A673 (cell line): Measurements from ENCODE around the gene ZEB2. TPM values are rescaled to one million over a fixed set of nuclear protein-coding genes. Genes with fewer than 3 reads are reported as not detected.

ENCODE experiments used
- BruUV-seq: library from RNA; stranded (reverse); fragments of 400-500 nt; replicated peaks from 2 replicates; lab custom pipeline; 2021; lab: Mats Ljungman, UMichigan
- CTCF ChIA-PET: fragments of 300-600 bp; sonication (Branson Sonifier 250); formaldehyde crosslinking; loops from one replicate; lab custom pipeline; 2022; ENCODE audit warnings: antibody characterized with exemption; lab: Charles Lee
- POLR2A ChIA-PET: fragments of 300-600 bp; sonication (Branson Sonifier 250); formaldehyde crosslinking; loops from one replicate; lab custom pipeline; 2022; ENCODE audit warnings: antibody characterized with exemption; ENCODE audit not compliant: low non-redundant PET; lab: Charles Lee
- DNase-seq: peaks from one replicate; pipeline ENCODE4 v3.0.0-alpha.2; 2015; ENCODE audit warnings: low spot score
- H3K27ac ChIP-seq: fragments of 200-600 bp; sonication (generic); 2 replicates; pipeline ENCODE4 v1.5.1; 2016; ENCODE audit warnings: mixed run types, low read depth, mild to moderate bottlenecking, mixed read lengths, antibody characterized with exemption, low read length; ENCODE audit not compliant: poor library complexity, severe bottlenecking
- H3K27me3 ChIP-seq: fragments of 200-600 bp; sonication (generic); replicated peaks from 2 replicates; pipeline ENCODE4 v1.6.1; 2017; ENCODE audit warnings: mixed run types, low read depth, mild to moderate bottlenecking, mixed read lengths, antibody characterized with exemption, low read length; ENCODE audit not compliant: insufficient read depth, poor library complexity
- H3K36me3 ChIP-seq: fragments of 200-600 bp; sonication (generic); 2 replicates; pipeline ENCODE4 v1.6.1; 2016; ENCODE audit warnings: mixed run types, mild to moderate bottlenecking, mixed read lengths, antibody characterized with exemption, low read length; ENCODE audit not compliant: insufficient read depth, poor library complexity, severe bottlenecking
- H3K4me1 ChIP-seq: fragments of 200-600 bp; sonication (generic); 2 replicates; pipeline ENCODE4 v1.6.1; 2017; ENCODE audit warnings: mixed run types, mild to moderate bottlenecking, mixed read lengths, antibody characterized with exemption, low read length; ENCODE audit not compliant: insufficient read depth, poor library complexity, severe bottlenecking
- H3K4me3 ChIP-seq: fragments of 200-600 bp; sonication (generic); 2 replicates; pipeline ENCODE4 v1.5.1; 2016; ENCODE audit warnings: low read depth, mixed run types, mild to moderate bottlenecking, mixed read lengths, low read length; ENCODE audit not compliant: poor library complexity, severe bottlenecking
- H3K9me3 ChIP-seq: fragments of 200-600 bp; sonication (generic); 2 replicates; pipeline ENCODE4 v1.6.1; 2016; ENCODE audit warnings: mixed run types, low read depth, mild to moderate bottlenecking, mixed read lengths, antibody characterized with exemption, low read length; ENCODE audit not compliant: poor library complexity, severe bottlenecking
- EZH2 ChIP-seq: fragments of 200-600 bp; sonication (generic); IDR thresholded peaks from 2 replicates; pipeline ENCODE4 v1.6.1; 2017; ENCODE audit warnings: borderline replicate concordance, low read depth, mild to moderate bottlenecking, mixed read lengths, antibody characterized with exemption, low read length; ENCODE audit not compliant: poor library complexity, severe bottlenecking
- intact Hi-C: fragments of 100-400 bp; cut with micrococcal nuclease; formaldehyde crosslinking; loops from one replicate; pipeline ENCODE4 v1.10.0; 2022; ENCODE audit not compliant: unreplicated experiment
- total RNA-seq: library from RNA; stranded (reverse); gene quantifications from 2 replicates; pipeline ENCODE4 v1.2.3, GENCODE V29; 2021
- TF ChIP-seq, protein P1 (sequence below): fragments of 300-800, 200-600 bp; sonication (generic); conservative IDR thresholded peaks from 2 replicates; pipeline ENCODE4 v1.5.1; 2017; ENCODE audit warnings: low read depth, mild to moderate bottlenecking, antibody characterized with exemption, low read length, moderate library complexity, mixed read lengths

ZEB2 gene
- total RNA-seq, 1 experiment from 2014 or later, result 146 TPM

DNA sequence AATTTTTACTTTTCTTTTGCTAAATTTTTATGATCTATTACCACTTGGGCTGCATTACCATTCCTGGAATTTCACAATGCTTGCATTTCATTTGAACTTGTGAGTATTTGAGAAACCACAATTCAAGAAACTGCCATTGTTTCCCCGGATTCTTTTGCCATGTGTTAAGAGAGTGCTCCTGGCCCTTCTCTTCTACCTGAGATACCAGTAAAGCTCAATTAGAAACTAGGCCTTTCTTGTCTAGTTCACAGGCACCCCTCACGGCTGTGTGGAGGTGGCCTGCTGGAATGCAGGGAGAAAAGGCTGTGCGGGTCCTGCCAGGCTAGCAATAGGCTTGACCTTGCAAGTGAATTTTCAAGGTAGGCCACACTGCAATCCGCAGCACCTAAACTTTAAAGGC is 40.8 kb downstream of the ZEB2 start:
- Histone ChIP-seq H3K9me3 (no peaks in the 10 kb centered on the region), H3K4me1 (peaks cover 58% of the 10 kb centered on the region), H3K4me3 (no peak overlapping the region), H3K27me3 (no peaks in the 10 kb centered on the region), H3K36me3 (peaks cover 9% of the 10 kb centered on the region), H3K27ac (peak overlapping the region; percentile 15)
- CTCF ChIA-PET, result no interaction called here
- DNase-seq, result no peak
- BruUV-seq, result no TSS peak
- intact Hi-C loops, result no loop called here
- POLR2A ChIA-PET, result no interaction called here
- no peak for TF ChIP-seq EZH2
- TF ChIP-seq, protein P1, sequence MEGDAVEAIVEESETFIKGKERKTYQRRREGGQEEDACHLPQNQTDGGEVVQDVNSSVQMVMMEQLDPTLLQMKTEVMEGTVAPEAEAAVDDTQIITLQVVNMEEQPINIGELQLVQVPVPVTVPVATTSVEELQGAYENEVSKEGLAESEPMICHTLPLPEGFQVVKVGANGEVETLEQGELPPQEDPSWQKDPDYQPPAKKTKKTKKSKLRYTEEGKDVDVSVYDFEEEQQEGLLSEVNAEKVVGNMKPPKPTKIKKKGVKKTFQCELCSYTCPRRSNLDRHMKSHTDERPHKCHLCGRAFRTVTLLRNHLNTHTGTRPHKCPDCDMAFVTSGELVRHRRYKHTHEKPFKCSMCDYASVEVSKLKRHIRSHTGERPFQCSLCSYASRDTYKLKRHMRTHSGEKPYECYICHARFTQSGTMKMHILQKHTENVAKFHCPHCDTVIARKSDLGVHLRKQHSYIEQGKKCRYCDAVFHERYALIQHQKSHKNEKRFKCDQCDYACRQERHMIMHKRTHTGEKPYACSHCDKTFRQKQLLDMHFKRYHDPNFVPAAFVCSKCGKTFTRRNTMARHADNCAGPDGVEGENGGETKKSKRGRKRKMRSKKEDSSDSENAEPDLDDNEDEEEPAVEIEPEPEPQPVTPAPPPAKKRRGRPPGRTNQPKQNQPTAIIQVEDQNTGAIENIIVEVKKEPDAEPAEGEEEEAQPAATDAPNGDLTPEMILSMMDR, result no peak

- intact Hi-C loops, result no loop called here
- POLR2A ChIA-PET, result no interaction called here
- BruUV-seq, result no TSS peak
- Histone ChIP-seq H3K36me3 (peaks cover 9% of the 10 kb centered on the region), H3K27me3 (no peaks in the 10 kb centered on the region), H3K27ac (no peak overlapping the region), H3K9me3 (no peaks in the 10 kb centered on the region), H3K4me3 (no peak overlapping the region), H3K4me1 (peaks cover 55% of the 10 kb centered on the region)
- DNase-seq, result no peak
- CTCF ChIA-PET, result no interaction called here
- TF ChIP-seq, protein P1, result no peak
- no peak for TF ChIP-seq EZH2
Observed at GRCh38 chr2:144477957-144478311, 42.0 kb downstream of the ZEB2 start.

- Histone ChIP-seq H3K36me3 (peaks cover 11% of the 10 kb centered on the region), H3K27ac (no peak overlapping the region), H3K27me3 (no peaks in the 10 kb centered on the region), H3K4me3 (no peak overlapping the region), H3K4me1 (peaks cover 51% of the 10 kb centered on the region), H3K9me3 (no peaks in the 10 kb centered on the region)
- TF ChIP-seq, protein P1, result no peak
- TF ChIP-seq EZH2, result no peak
- no TSS peak for BruUV-seq
- intact Hi-C loops, result no loop called here
- CTCF ChIA-PET, result no interaction called here
- DNase-seq, result no peak
- POLR2A ChIA-PET, result no interaction called here
Observed at GRCh38 chr2:144477281-144477956, 42.5 kb downstream of the ZEB2 start.
